HepG2 (cell line): Measurements from ENCODE around the gene JMY. TPM values are rescaled to one million over a fixed set of nuclear protein-coding genes. Genes with fewer than 3 reads are reported as not detected.
A peak's percentile ranks its signal among the peaks of the same experiment; 100 is the strongest.

Source experiments
- ATAC-seq: fragments of 200-7000 bp; cut with Tn5 transposase; 3 replicates; pipeline ENCODE4 v1.9.1; 2020; ENCODE audit warnings: mild to moderate bottlenecking, moderate library complexity
- BruUV-seq: library from RNA; stranded (reverse); fragments of 400-500 nt; replicated peaks from 2 replicates; lab custom pipeline; 2021; lab: Mats Ljungman, UMichigan
- CTCF ChIA-PET: fragments of 300-600 bp; formaldehyde crosslinking; extraction: SDS; loops from one replicate; lab custom pipeline; 2021; ENCODE audit warnings: low total read pairs, inconsistent platforms, low intra/inter-chr PET ratio; lab: Yijun Ruan, JAX
- POLR2A ChIA-PET: fragments of 350-600 bp; sonication (Branson Sonifier 250); formaldehyde crosslinking; loops from one replicate; lab custom pipeline; 2020; ENCODE audit warnings: antibody characterized with exemption, inconsistent platforms; lab: Yijun Ruan, JAX
- DNase-seq: peaks from one replicate; pipeline ENCODE4 v3.0.0-alpha.2; 2015; ENCODE audit warnings: low spot score
- FAIRE-seq: peaks from 3 replicates; lab custom pipeline; 2011; peaks lifted over from hg19 to GRCh38; lab: Jason Lieb, UNC
- H2AFZ ChIP-seq: one replicate; pipeline ENCODE4 v1.6.1; 2011; ENCODE audit warnings: low read length, inconsistent platforms
- H3K27ac ChIP-seq: fragments of 300-600 bp; 3 replicates; pipeline ENCODE4 v1.8.0; 2011; ENCODE audit warnings: mixed run types, mild to moderate bottlenecking, mixed read lengths, low read length, inconsistent platforms; ENCODE audit not compliant: insufficient read depth; ENCODE audit errors: extremely low read length
- H3K27me3 ChIP-seq, 2 experiments: fragments of 200-600 bp in 1 of 2; 2 replicates in 1 of 2; 3 replicates in 1 of 2; pipeline versions ENCODE4 v1.6.0 to v1.8.0; 2011; ENCODE audit warnings: low read length in 2 of 2, mild to moderate bottlenecking in 2 of 2, moderate library complexity in 2 of 2, inconsistent platforms in 1 of 2; ENCODE audit not compliant: insufficient read depth in 2 of 2, control insufficient read depth in 1 of 2
- H3K36me3 ChIP-seq, 2 experiments: fragments of 200-600 bp in 1 of 2; replicated peaks in 1 of 2; 2 replicates in 1 of 2; 3 replicates in 1 of 2; pipeline versions ENCODE4 v1.5.1 to v1.8.0; 2011; ENCODE audit warnings: low read length in 2 of 2, inconsistent platforms in 1 of 2; ENCODE audit not compliant: insufficient read depth in 2 of 2, control insufficient read depth in 1 of 2
- H3K4me1 ChIP-seq: 2 replicates; pipeline ENCODE4 v1.5.1; 2012; ENCODE audit warnings: low read length, inconsistent platforms; ENCODE audit not compliant: insufficient read depth
- H3K4me2 ChIP-seq: 2 replicates; pipeline ENCODE4 v1.6.0; 2011; ENCODE audit warnings: low read depth, low read length, inconsistent platforms
- H3K4me3 ChIP-seq, 3 experiments: fragments of 200-600 bp in 1 of 3; sonication (generic), shearing (Covaris generic) in 1 of 3; replicated peaks in 1 of 3; 2 replicates each; pipeline ENCODE4 v1.5.1; 2011 to 2016; ENCODE audit warnings: low read length in 3 of 3, inconsistent platforms in 2 of 3, low read depth in 2 of 3, mild to moderate bottlenecking in 2 of 3, control low read depth in 1 of 3, mixed read lengths in 1 of 3; ENCODE audit not compliant: insufficient read depth in 1 of 3
- H3K79me2 ChIP-seq: one replicate; pipeline ENCODE4 v1.6.1; 2011; ENCODE audit warnings: low read length, inconsistent platforms; ENCODE audit not compliant: insufficient read depth
- H3K9ac ChIP-seq: 2 replicates; pipeline ENCODE4 v1.6.0; 2011; ENCODE audit warnings: mild to moderate bottlenecking, low read depth, low read length, inconsistent platforms; ENCODE audit not compliant: insufficient read depth
- H3K9me3 ChIP-seq: 2 replicates; pipeline ENCODE4 v1.5.1; 2012; ENCODE audit warnings: mild to moderate bottlenecking, low read length
- H4K20me1 ChIP-seq: 2 replicates; pipeline ENCODE4 v1.6.0; 2011; ENCODE audit warnings: inconsistent platforms, mild to moderate bottlenecking, low read length, moderate library complexity; ENCODE audit not compliant: insufficient read depth
- KLF12 ChIP-seq: sonication (generic); formaldehyde crosslinking; IDR thresholded peaks from 2 replicates; pipeline ENCODE4 v1.4.0; 2020; ENCODE audit warnings: missing genetic modification reagents, borderline replicate concordance
- MAFF ChIP-seq: IDR thresholded peaks from 2 replicates; pipeline ENCODE4 v1.6.1; 2011; ENCODE audit warnings: low read depth, low read length, improper control_type of control experiment
- MAFK ChIP-seq, 2 experiments: IDR thresholded peaks in 1 of 2; conservative IDR thresholded peaks in 1 of 2; 2 replicates each; pipeline ENCODE4 v1.6.1; 2011; ENCODE audit warnings: improper control_type of control experiment in 2 of 2, low read length in 2 of 2
- MBD4 ChIP-seq: IDR thresholded peaks from 2 replicates; pipeline ENCODE4 v1.6.1; 2012; ENCODE audit warnings: low read length, inconsistent platforms, borderline replicate concordance
- PHB2 ChIP-seq: fragments of 450-650 bp; IDR thresholded peaks from 2 replicates; pipeline ENCODE4 v1.6.1; 2018; ENCODE audit not compliant: partially characterized antibody
- RAD21 ChIP-seq: fragments of 450-650 bp; formaldehyde crosslinking; IDR thresholded peaks from 2 replicates; pipeline ENCODE4 v1.5.0; 2020; ENCODE audit warnings: mild to moderate bottlenecking
- RXRB ChIP-seq: IDR thresholded peaks from 2 replicates; pipeline ENCODE4 v1.6.1; 2016; ENCODE audit warnings: borderline replicate concordance, missing genetic modification reagents, missing compliant biosample characterization
- STAG1 ChIP-seq: sonication (generic); formaldehyde crosslinking; IDR thresholded peaks from 2 replicates; pipeline ENCODE4 v1.4.0; 2020; ENCODE audit warnings: missing genetic modification reagents
- ZNF17 ChIP-seq: sonication (generic); formaldehyde crosslinking; IDR thresholded peaks from 2 replicates; pipeline ENCODE4 v1.5.0; 2020; ENCODE audit warnings: mild to moderate bottlenecking, missing genetic modification reagents
- ZNF253 ChIP-seq: sonication (generic); formaldehyde crosslinking; IDR thresholded peaks from 2 replicates; pipeline ENCODE4 v1.8.0; 2022; ENCODE audit warnings: mild to moderate bottlenecking, missing genetic modification reagents, borderline replicate concordance
- ZNF878 ChIP-seq: sonication (generic); formaldehyde crosslinking; IDR thresholded peaks from 2 replicates; pipeline ENCODE4 v1.8.1; 2023; ENCODE audit warnings: mild to moderate bottlenecking, missing genetic modification reagents, moderate library complexity
- WGBS: methylation state at CpG from one replicate; pipeline ENCODE4 v1.1.6; 2017; ENCODE audit warnings: low lambda C conversion rate; 5-methylcytosine and 5-hydroxymethylcytosine counted together
- in situ Hi-C: cut with HindIII; loops from 2 replicates; pipeline ENCODE4 v1.10.0; 2017; ENCODE audit warnings: low pct_unique_long_range_greater_than_20kb; ENCODE audit not compliant: extremely low pct_ligation_motif_present
- intact Hi-C: fragments of 100-400 bp; cut with micrococcal nuclease; formaldehyde crosslinking; loops from one replicate; pipeline ENCODE4 v1.10.0; 2022; ENCODE audit not compliant: unreplicated experiment
- polyA plus RNA-seq, 8 experiments: library from polyadenylated mRNA; depleted of rRNA in 3 of 8; stranded (reverse) in 7 of 8; unstranded in 1 of 8; fragments of >200 nt; fragmentation: Illumina TruSeq in 4 of 8; extraction: Trizol in 4 of 8; gene quantifications; 2 replicates each; pipeline versions ENCODE4 v1.2.1 to v1.2.3, GENCODE V29; 2011 to 2016; ENCODE audit warnings: low read depth in 4 of 8, missing spikeins in 1 of 8, mixed read lengths in 1 of 8; ENCODE audit not compliant: insufficient read depth in 1 of 8
- total RNA-seq, 5 experiments: library from RNA; depleted of rRNA; stranded (reverse); fragments of >200 nt; fragmentation: Illumina TruSeq; extraction: Trizol; gene quantifications; 2 replicates each; pipeline ENCODE4 v1.2.3, GENCODE V29; 2016; ENCODE audit warnings: low read depth in 1 of 5
- TF ChIP-seq, protein P1 (sequence below): sonication (generic); formaldehyde crosslinking; IDR thresholded peaks from 2 replicates; pipeline ENCODE4 v1.5.0; 2020; ENCODE audit warnings: mild to moderate bottlenecking, missing genetic modification reagents, moderate library complexity
- TF ChIP-seq, protein P2 (sequence below): sonication (generic); formaldehyde crosslinking; IDR thresholded peaks from 2 replicates; pipeline ENCODE4 v1.9.0; 2022; ENCODE audit warnings: missing genetic modification reagents, mild to moderate bottlenecking, borderline replicate concordance
- TF ChIP-seq, protein P3 (sequence below): sonication (generic); formaldehyde crosslinking; IDR thresholded peaks from 2 replicates; pipeline ENCODE4 v1.5.0; 2020; ENCODE audit warnings: missing genetic modification reagents

JMY gene
- total and polyA plus RNA-seq, 2 of the 13 experiments (the other 11 are each of a cell fraction or from before 2014, with no cell fraction given) = 4.0 to 4.2 TPM

DNA sequence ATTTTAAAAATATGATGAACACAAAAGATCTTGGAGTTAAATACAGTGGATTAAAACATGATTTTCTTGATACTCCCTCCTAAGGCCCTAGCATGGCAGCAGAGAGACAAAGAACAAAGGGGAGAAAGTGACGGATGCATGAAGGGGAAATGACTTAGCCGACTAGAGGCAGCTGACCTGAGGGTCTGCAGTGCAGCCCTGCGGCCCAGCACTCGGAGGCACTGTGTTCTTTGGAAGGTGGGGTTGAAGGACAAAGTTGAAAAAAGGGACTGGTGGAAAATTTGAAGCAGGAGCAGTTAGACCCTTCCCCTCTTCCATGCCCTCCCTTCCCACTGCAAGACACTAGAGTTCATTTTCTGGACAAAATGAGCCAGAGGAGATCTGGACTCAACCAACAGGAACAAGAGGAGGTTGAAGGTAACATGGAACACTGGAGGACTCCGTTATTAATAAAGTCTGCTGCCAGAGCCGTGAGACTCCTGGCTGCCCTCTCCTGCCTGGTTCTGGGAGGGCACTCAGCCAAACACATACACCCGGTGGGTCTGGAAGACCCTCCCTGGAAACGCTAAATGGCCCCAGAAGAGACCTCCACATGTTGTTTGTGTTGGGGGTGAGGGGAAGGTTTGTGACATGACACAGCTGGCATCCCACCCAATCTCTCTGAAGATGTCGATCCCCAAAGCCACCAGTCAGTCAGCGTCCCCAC, 98.1 kb downstream of the JMY start:
- no peak overlapping the region for H3K9ac ChIP-seq
- no peak overlapping the region for H2AFZ ChIP-seq
- H3K27ac ChIP-seq = no peak overlapping the region
- 34% methylated on average over 10 of the region's 10 CpGs for WGBS
- ChIA-PET CTCF (no interaction called here), POLR2A (no interaction called here)
- no peaks in the 10 kb centered on the region for H3K36me3 ChIP-seq
- H3K4me2 ChIP-seq = peak overlapping the region; percentile 68
- intact Hi-C loops (loop anchor here (10.0 kb wide), 1 partner anchor 309 kb away; no protein-coding TSS in a partner anchor), in situ Hi-C loops (no loop called here)
- FAIRE-seq (no peak), DNase-seq (peak; percentile 10), ATAC-seq (peak; percentile 95)
- H3K79me2 ChIP-seq = no peaks in the 10 kb centered on the region
- H4K20me1 ChIP-seq = no peaks in the 10 kb centered on the region
- H3K9me3 ChIP-seq = no peaks in the 10 kb centered on the region
- peak overlapping the region in 1 of 3 experiments; percentile 26; a peak in 2 of 6 replicates for H3K4me3 ChIP-seq
- TF ChIP-seq, protein P1, sequence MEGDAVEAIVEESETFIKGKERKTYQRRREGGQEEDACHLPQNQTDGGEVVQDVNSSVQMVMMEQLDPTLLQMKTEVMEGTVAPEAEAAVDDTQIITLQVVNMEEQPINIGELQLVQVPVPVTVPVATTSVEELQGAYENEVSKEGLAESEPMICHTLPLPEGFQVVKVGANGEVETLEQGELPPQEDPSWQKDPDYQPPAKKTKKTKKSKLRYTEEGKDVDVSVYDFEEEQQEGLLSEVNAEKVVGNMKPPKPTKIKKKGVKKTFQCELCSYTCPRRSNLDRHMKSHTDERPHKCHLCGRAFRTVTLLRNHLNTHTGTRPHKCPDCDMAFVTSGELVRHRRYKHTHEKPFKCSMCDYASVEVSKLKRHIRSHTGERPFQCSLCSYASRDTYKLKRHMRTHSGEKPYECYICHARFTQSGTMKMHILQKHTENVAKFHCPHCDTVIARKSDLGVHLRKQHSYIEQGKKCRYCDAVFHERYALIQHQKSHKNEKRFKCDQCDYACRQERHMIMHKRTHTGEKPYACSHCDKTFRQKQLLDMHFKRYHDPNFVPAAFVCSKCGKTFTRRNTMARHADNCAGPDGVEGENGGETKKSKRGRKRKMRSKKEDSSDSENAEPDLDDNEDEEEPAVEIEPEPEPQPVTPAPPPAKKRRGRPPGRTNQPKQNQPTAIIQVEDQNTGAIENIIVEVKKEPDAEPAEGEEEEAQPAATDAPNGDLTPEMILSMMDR = peak; percentile 43
- TF ChIP-seq RAD21 (CRISPR knock-in tag) (0 out of 2 replicates have a peak, but pooled peaks have one; percentile 20), STAG1 (peak; percentile 44), KLF12 (CRISPR knock-in tag) (no peak)
- H3K4me1 ChIP-seq = peaks cover 8% of the 10 kb centered on the region
- no peaks in the 10 kb centered on the region for H3K27me3 ChIP-seq
- no TSS peak for BruUV-seq

DNA sequence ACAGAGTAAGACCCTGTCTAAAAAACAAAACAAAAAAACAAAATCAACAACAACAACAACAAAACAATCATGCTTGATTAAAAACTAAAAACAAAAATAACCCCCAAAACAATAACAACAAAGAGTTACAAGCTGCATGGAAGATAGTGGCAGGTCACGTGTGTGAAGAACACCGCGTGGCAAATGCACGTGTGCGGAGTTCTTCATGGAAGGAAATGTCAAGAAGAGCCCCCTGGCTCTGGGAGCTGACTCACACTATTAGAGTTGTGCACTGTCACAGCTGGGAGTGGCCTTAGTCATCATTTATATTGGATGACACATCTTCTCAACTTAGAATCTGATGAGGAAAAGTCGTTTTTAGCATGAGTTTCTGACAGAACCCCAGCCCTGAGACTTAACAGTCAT, 110.5 kb downstream of the JMY start:
- ChIA-PET POLR2A (no interaction called here), CTCF (no interaction called here)
- FAIRE-seq = peak; percentile 39
- DNase-seq = no peak
- intact Hi-C loops = no loop called here
- Histone ChIP-seq H3K4me1 (no peaks in the 10 kb centered on the region), H3K27me3 (no peaks in the 10 kb centered on the region), H4K20me1 (no peaks in the 10 kb centered on the region), H2AFZ (no peak overlapping the region), H3K4me2 (no peak overlapping the region), H3K9me3 (no peaks in the 10 kb centered on the region), H3K79me2 (no peaks in the 10 kb centered on the region), H3K4me3 (no peak overlapping the region), H3K36me3 (no peaks in the 10 kb centered on the region), H3K27ac (no peak overlapping the region), H3K9ac (no peak overlapping the region)
- WGBS = 94% methylated on average over 5 of the region's 6 CpGs
- BruUV-seq = no TSS peak
- in situ Hi-C loops = no loop called here
- ATAC-seq = no peak
- TF ChIP-seq ZNF17 (CRISPR knock-in tag) = no peak
- no peak for TF ChIP-seq RXRB (CRISPR knock-in tag)
- TF ChIP-seq ZNF253 = no peak
- TF ChIP-seq, protein P2, sequence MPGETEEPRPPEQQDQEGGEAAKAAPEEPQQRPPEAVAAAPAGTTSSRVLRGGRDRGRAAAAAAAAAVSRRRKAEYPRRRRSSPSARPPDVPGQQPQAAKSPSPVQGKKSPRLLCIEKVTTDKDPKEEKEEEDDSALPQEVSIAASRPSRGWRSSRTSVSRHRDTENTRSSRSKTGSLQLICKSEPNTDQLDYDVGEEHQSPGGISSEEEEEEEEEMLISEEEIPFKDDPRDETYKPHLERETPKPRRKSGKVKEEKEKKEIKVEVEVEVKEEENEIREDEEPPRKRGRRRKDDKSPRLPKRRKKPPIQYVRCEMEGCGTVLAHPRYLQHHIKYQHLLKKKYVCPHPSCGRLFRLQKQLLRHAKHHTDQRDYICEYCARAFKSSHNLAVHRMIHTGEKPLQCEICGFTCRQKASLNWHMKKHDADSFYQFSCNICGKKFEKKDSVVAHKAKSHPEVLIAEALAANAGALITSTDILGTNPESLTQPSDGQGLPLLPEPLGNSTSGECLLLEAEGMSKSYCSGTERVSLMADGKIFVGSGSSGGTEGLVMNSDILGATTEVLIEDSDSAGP (CRISPR knock-in tag) = no peak
- 0 out of 2 replicates have a peak, but pooled peaks have one; percentile 7 for TF ChIP-seq MAFF
- TF ChIP-seq ZNF878 (CRISPR knock-in tag) = no peak
- TF ChIP-seq PHB2 = no peak
- no peak for TF ChIP-seq MBD4
- TF ChIP-seq, protein P3, sequence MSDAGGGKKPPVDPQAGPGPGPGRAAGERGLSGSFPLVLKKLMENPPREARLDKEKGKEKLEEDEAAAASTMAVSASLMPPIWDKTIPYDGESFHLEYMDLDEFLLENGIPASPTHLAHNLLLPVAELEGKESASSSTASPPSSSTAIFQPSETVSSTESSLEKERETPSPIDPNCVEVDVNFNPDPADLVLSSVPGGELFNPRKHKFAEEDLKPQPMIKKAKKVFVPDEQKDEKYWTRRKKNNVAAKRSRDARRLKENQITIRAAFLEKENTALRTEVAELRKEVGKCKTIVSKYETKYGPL = no peak
- 0 out of 4 replicates have a peak, but pooled peaks of 1 of the 2 experiments have one; percentile 18 for TF ChIP-seq MAFK (conservative IDR thresholded peaks at IDR 0.05 in 1 of 2, IDR thresholded peaks at IDR 0.05 in 1 of 2; ENCODE audit: low read length in 2 of 2)
